EL (cell line): ENCODE results near the gene ST3GAL4.
"Not testable (repeated sequence)": the region's sequence is repeated elsewhere in the genome, so short reads cannot be mapped to it uniquely, and the experiment has no call there.

Experiments used
- DNase-seq: peaks from one replicate; pipeline ENCODE4 v3.0.0-alpha.2; 2016

The ST3GAL4 gene

DNA sequence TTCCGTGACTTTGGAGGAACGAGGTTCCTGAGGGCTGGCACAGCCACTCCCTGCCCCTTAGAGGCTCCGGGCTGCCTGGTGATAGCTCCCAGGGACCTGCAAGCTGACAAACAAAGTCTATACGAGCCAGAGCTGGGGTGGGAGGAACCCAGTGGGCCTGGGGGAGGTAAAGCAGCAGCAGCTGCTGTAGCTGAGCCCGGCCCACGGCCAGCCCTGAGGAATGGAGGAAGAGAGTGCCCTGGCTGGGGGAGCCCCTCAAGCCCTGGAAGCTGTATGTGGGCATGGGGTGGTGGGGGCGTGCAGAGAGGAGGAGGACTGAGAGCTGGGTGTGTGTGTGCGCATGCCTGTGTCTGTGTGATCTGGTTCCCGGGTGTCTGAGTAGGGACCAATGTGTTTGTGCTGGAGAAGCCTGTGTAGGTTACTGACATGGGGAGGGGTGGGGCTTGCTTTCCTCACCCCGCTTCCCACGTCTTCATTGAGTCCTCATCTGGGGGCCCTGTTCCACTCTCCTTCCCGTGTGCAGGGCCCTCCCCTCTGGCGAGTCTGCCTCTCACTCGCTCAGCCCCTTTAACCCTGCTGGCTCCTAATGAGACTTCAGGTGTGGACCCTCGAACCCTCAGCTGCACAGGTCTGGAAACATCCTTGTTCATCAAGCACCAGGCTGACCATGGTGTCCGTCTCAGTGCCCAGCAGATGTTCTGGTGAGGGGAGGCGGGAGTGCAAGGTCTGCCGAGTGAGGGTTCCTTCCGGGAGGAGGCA, 10.8 kb downstream of the ST3GAL4 start:
- DNase-seq = no peak

DNA sequence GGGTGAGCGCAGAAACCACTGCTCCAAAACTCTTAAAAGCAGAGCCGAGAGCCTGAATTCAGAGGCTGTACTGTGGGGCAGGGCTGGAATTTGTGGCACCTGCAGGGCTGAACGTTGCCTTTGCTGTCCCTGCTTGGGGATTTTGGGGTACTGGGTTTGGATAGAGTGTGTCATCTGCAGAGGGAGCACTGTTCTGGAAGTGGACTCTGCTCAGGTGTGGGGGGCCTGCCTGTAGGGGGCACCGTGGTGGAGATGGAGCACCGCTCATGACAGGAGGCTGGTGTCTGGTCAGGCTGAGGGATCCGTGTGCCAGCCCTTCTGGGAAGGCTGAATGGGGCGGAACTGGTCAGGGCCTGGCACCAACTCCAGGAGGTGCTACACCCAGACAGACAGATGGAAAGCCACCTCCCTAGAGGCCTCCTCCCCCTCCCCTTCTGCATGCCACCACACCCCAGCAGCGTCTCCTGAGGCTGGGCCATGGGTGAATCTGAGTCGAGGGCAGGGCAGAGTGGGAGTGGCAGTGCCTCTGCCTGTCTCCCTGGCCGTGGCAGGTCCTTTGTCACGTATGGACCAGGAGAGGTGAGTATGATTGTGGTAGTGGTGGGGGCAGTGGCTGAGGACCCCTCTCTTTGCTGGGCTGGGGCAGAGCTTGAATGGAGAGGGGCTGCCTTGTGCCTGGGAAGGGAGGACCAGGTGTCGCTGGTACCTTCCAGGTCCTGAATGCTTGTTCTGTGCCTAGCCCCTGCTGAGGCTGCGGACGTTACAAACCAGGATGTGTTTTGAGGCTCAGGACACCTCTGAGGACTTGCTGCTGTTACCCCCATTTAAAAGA, 11.6 kb downstream of the ST3GAL4 start:
- DNase-seq = not testable (repeated sequence)

GRCh38 chr11:126367806-126368205, 12.3 kb downstream of the ST3GAL4 start:
- DNase-seq = not testable (repeated sequence)

- not testable (repeated sequence) for DNase-seq
Observed at GRCh38 chr11:126368336-126369119, 13.0 kb downstream of the ST3GAL4 start.

DNA sequence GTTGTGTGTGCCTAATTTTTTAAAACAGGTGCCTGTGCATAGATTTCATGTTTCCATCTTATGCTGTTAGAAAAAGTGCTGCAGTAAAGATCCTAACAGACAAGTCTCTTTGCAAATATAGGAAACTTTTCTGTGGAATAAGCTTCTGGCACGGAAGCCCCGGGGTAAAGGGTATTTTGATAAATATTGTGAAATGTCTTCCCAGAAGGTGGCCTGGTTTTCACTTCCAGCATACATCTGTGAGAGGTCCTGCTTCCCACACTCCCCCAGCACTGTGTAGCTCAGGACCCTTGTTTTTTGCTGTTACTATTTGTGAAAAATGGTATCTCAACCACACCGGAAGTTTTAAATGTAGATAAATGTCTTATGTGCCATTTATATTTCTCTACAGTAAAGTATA, 14.5 kb downstream of the ST3GAL4 start:
- DNase-seq = no peak

- DNase-seq = no peak
Observed at GRCh38 chr11:126371595-126371994, 16.1 kb downstream of the ST3GAL4 start.

DNA sequence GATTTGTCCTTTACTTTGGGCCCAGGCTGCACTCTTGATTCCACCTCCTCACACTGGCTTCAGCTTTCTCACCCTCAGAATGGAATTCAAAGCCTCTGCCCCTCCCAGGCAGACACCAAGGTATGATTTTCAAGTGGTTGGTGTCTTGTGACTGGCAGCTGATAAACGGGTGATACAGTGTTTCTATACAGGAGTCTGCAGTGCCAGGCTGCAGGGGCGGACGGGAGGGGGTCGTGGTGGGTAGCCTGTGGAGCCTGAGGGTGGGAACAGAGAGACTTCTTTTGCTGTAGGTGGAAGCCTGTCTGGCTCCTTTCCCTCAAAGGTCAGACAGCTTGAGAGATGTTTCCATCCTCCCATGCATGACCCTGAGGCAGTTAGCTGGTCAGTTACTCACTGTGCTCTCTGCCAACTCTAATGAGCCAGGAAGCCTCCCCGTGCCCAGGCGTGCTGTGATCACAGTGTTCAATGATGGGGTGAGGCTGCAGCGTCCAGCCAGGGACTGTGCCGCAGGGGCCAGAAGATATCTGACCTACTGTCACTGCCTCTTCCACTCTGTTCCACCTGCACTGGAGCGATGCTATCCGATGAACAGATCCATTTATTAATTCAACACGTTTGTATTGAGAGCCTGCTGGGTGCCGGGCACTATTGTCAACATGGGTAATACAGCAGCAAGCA, 18.0 kb downstream of the ST3GAL4 start:
- peak; percentile 25 for DNase-seq

DNA sequence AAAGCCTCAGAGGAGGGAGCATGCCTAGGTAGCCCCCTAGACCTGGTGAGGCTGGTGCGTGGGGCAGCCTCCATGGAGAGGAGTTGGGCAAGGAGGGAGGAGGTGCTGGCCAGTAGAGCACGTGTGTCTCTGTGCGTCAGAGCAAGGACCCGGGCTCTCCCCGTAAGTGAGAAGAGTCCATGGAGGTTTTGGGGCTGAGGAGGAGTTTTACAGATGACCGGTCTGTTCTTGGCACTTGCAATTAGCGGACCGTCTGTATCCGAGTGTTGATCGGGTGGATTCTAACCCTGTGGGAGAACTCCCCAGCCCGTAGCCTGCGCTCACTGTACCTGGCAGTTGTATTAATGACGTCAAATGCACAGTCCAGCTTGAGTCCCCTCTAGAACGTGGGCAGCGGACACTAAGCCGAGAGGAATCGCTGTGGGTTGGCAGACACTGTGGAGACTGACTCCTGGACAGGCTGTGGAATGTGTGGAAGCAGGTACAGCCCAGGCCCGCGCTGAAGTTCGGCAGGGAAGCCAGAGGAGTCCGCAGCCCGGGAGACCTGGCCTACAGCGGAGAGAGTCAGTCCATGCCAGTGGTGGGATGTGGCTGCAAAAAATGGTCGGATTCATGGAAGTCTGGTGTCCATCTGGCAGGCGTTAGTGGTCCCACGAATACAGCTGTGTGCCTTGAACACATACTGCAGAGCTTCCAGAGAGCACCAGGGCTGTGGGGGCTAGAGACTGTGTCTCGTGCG, 19.2 kb downstream of the ST3GAL4 start:
- not testable (repeated sequence) for DNase-seq

- no peak for DNase-seq
Observed at GRCh38 chr11:126375726-126376125, 20.2 kb downstream of the ST3GAL4 start.

GRCh38 chr11:126378763-126379162, 23.3 kb downstream of the ST3GAL4 start:
- no peak for DNase-seq

DNA sequence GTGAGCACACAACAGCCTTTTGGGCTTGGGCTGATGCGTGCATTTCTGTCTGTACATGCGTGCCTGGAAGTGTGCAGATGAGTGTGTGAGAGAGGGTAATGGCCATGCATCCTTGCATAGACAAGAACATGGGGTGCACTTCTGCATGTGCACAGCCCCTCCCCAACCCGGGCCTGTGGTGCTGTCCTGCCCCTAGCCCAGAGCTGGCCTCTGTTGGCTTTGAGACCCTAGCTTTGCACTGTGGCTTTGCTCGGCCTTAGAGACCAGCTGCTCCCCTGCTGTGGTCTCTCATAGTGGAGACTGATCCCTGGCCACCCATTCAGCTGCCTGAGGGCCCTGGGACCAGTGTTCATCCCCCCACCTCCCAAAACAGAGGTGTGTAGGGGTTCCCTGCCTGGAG, 25.4 kb downstream of the ST3GAL4 start:
- DNase-seq = no peak

DNA sequence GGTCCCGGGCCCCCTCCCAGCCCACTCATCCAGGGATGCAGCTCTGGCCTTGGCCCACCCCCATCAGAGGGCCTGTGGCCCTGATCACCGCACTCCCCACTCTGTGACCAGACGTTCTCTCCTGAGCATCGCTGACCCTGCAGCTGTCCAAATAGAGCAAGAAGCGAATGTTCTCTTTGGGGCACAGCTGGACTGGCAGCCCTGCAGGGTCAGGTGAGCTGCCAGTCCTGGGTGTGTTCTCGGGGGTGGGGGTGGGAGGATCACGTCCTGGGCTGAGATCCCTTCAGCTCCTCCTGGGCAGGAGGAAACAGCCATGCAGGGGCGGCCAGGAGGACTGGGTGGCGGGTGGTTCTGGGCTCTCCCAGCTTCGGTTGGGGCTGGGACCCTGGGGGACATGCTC, 26.5 kb downstream of the ST3GAL4 start:
- not testable (repeated sequence) for DNase-seq

- DNase-seq = not testable (repeated sequence)
Observed at GRCh38 chr11:126382641-126383040, 27.2 kb downstream of the ST3GAL4 start.

DNA sequence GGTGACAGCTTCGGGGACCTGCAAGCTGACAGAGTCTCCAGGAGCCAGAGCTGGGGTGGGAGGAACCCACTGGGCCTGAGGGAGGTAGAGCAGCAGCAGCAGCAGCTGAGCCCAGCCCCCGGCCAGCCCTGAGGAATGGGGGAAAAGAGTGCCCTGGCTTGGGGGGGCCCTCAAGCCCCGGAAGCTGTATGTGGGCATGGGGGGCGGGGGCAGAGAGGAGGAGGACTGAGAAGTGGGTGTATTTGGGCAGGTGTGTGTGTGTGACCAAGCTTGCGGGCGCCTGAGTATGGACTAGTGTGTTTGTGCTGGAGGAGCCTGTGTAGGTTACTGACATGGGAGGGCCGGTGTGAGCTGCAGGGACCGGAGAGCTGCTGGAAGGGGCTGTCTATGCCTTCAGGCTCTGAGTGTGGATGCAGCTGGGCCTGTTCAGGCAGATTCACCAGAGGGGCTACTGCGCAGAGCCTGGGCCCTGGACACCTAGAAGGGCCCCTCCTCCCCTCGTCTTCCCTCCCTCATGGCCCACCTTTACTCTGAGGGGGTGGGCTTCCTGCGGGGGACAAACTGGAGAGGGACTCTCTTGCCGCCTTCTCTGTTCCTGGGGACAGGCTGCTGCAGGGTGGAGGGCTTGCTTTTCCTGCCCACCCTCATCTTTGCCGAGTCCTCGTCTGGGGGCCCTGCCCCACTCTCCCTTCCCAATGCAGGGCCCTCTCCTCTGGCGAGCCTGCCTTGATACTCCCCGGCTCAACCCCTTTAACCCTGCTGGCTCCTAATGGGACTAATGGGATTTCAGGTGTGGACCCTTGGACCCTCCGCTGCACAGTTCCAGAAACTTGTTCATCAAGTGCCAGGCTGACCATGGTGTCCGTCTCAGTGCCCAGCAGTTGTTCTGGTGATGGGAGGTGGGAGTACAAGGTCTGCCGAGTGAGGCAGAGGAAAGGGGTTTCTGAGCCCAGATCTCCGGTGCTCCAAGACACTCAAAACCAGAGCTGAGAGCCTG, 28.2 kb downstream of the ST3GAL4 start:
- DNase-seq = no peak

DNA sequence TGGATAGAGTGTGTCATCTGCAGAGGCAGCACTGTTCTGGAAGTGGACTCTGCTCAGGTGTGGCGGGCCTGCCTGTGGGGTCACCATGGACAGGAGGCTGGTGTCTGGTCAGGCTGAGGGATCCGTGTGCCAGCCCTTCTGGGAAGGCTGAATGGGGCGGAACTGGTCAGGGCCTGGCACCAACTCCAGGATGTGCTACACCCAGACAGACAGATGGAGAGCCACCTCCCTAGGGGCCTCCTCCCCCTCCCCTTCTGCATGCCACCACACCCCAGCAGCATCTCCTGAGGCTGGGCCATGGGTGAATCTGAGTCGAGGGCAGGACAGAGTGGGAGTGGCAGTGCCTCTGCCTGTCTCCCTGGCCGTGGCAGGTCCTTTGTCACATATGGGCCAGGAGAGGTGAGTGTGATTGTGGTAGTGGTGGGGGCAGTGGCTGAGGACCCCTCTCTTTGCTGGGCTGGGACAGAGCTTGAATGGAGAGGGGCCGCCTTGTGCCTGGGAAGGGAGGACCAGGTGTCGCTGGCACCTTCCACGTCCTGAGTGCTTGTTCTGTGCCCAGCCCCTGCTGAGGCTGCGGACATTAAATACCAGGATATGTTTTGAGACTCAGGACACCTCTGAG, 29.1 kb downstream of the ST3GAL4 start:
- no peak for DNase-seq

DNA sequence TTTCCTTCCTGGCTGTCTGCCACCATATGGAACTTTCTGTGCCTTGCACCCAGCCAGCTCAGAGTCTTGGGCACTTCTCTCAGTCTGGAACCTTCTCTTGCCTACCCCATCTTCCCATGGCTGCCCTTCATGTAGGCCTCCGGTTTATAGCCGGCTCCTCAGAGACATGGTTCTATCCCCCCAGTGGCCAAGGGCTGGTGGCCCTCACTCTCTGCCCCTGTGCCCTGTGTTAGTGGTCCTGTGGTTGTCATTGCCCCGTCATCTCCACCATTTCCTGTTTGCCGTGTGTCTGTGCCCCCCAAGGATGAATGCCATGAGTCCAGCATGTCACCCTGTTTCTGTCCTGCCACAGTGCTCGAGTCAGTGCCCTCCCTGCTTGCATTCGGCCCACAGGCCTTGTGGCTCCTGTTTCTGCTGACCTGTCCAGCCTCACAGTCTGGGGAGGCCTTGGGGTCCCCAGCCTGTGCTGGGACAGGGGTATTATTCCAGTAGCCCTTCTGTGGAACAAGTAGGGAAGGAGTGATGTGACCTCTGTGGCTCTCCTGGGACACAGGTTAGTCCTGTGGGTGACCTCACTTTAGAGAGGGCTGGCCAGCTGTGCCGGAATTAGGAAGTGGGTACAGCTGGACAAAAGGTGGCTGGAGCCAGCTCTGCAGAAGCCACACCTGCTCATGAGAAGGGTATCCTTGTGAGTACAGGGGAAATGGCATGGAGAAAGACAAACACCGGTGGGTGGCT, 30.7 kb downstream of the ST3GAL4 start:
- no peak for DNase-seq

DNA sequence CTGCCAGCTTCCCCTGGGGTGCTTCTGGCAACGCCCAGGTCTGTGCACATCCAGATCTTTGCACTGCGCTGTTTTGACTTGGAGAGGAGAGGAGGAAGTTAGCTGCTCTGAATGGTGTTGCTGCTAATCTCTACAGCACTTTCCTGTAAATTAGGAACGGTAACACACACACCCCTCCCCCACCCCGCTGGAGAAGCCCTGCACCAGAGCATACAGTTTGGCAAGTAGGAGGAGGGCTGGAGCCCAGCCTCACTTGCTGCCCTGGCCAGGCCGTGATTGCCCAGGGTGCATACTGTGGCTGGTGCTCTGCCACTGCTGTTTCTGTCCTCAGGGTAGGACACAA, 31.2 kb downstream of the ST3GAL4 start:
- DNase-seq = not testable (repeated sequence)

DNA sequence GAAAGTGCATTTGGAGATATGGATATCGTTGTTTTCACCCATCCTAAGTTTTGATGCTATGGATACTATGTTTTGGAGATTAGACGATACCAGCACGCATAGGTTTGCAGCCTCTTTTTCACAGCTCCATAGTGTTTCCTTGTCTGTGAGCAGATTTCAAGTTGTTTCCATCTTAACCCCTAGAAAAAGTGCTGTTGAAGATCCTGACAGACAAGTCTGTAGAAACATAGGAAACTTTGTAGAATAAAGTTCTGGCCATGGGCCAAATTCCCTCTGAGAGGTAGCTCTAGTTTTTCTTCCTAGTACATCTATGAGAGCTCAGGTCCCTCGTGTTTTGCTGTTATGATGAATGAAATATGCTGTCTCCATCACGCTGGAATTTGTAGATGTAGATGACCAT, 32.4 kb downstream of the ST3GAL4 start:
- no peak for DNase-seq

DNA sequence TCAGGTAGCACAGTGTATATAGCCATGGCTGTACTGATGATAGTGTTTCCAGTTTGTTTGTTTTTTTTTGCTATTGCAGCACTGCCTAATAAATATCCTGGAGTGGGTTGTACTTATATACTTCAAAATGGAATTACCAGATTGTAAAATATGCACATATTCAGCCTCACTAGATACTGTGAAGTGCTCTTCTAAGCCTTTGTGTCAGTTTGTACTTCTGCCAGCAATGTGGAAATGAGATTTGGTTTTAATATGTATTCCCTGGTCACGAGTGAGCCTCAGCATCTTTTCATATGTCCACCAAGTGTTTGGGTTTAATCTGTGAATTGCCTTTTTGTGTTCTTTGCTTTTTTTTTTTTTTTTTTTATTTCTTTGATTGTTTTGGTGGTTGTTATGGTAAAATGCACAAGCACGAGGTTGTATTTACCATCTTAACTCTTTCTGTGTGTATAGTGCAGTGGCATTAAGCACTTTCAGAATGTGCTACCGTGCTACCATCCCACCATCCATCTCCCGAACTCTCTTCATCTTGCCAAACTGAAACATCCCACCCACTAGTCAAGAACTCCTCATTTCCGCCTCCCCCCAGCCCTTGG, 34.9 kb downstream of the ST3GAL4 start:
- DNase-seq = no peak
